ENCODE measurements around the gene PPP1R1B.

- TF ChIP-seq CTCF (optimal IDR thresholded peaks at IDR 0.05 in 1 of 3, IDR thresholded peaks at IDR 0.05 in 1 of 3, conservative IDR thresholded peaks at IDR 0.05 in 1 of 3; ENCODE audit: extremely low read depth in 1 of 3, insufficient read depth in 2 of 3, low read length in 3 of 3) (peak in 2 of 3 experiments; percentile 41 to 47), EZH2 (IDR thresholded peaks at IDR 0.05; ENCODE audit: low read length) (no peak)
These were observed 39.0 kb downstream of the PPP1R1B start for GRCh38 chr17:39665642-39666224.
